DMS79 (cell line): ENCODE measurements around the gene ETS1.

Source experiments
- DNase-seq: peaks from one replicate; lab custom pipeline; 2025; lab: John Stamatoyannopoulos, UW

ETS1 gene

DNA sequence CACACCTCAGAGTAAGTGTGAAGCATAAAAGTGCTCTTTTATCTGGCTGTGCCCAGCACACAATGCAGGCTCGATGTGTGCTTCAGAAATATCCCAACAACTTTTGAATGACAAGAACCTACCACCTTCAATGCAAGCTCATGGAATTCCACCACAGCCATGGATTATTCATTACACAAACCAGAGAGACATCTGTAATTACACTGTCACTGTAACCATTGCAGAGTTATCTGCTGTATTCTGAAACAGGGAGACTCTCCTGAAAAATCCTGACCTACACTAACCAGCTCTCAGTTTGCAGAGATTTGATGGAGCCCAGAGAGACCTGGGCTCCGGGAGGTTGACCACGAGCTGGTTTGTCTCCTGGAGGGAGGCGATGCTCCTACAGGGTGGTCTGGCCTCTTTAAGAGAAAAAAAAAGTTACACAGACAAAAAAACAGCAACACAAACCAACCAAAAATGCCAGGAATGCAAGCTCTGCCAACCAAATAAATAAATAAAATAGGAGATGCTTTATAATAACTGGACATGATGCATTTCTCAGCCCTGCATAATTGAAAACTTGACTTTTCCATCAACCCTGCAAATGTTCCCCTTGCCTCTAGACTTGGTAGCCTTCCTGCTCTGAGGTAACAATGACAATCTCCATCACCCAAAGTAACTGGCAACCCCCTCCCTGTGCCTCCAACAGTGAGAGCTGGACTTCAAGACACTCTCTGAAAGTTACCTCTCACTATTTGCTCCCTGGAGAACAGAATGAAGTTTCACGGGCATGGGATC lies 69.7 kb downstream of the ETS1 start:
- no peak for DNase-seq

DNA sequence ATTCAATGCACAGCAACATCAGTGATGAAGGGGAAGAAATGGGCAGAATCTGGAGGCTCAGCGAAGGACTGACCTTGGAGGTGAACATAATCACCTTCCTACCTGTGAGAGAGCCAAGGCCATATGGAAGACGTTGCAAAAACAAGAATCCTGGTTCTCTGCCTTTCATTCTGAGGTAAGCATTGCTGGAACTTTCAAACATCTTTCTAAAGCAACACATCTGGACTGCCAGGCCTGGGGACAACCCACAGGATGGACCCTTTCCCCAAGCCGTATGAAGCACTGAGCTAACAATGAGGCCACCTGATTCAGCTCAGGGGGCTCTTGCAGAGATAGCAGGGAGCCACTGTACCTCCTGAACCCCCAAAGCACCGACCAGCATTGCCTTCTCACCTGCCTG lies 70.5 kb downstream of the ETS1 start:
- DNase-seq, result no peak

DNA sequence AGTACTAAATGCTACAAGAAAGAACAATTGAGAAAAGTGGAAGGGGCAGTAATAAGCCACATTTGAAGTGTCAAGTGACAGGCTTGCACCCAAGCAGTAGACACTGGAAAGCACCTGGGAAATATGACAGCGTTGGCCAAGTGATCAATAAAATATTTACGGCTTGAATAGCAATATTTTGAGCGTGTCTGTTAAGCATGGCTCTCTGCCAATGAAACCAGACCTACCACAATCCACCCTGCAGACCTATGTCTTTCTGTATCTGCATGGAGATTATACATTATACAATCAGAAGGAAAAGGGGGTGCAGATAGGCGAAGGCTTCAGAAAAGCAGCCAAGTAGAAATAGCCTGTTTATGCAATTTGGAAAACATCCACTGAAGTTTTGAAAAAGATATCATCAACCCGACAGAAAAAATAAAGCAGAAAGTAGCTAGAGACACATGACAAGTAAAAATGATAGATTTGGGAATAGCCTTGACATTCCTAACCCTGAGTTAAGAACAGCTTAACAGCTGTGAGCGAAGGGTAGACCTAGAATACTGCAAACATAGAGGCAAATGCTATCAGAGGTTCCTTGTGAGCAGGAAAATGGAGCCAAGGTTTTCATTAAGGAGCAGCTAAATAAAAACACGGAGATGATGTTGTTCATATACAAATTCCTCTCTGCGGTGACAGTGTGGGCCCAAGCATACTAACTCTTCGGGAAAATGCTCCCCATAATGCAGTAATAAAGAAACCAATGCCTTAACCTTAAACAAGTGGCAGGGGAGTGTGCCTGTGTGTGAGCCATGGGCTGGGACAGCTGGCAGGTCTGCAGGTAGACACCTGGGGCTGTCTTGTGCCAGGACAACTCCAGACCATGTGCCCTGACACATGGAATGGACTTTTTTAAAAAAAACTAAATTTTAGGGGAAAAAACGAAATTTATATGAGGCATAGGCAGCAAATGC lies 71.3 kb downstream of the ETS1 start:
- no peak for DNase-seq

DNA sequence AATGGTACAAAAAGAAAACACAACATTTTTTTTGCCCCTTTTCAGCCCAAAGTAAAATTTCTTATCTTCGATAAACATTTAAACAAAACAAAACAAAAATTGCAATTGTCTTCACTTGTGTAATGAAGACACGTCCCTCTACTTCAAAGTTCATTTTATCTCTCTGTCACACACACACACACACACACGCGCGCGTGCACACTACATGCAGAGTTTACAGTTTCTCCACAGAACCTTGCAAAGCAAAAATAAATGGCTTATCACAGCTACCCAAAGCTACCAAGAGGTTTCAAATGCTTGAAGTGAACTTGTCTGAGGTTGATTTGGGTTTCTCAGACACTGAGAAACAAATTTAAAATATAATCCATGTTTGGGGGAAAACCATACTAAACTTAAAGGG lies 72.3 kb downstream of the ETS1 start:
- no peak for DNase-seq

DNA sequence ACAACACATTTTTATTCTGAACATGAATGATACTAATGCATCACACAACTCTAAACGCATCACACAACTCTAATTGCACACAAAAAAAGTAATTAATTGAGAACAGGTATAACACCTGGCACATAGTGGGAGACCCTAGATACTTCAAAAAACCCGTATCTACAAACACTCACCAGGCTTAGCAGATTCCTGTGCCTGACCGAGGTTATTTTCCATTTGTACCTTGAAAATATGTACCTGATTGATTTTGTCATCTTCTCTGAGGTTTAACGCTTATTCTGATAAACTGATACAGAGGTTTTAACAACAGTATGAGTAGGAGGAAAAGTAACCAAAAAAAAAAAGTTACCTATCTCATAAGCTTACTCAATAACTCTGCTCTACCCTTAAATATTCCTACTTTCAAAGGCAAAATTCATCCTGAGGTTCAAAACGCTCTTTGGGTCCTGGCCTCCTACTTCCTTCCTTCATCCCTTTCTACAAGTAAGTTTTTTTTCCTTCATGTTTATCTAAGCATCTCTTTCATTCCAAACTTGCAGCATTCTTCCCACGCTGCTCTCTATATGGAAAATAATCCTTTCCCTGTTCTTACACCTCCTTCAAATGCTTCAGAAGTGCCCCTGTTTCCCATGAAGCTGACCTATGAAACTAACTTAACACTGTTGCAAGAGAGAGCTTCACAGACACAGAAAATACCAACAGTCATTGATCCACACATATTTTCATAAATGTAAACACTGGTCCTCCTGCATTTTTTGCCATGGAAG lies 73.3 kb downstream of the ETS1 start:
- DNase-seq, result no peak

DNA sequence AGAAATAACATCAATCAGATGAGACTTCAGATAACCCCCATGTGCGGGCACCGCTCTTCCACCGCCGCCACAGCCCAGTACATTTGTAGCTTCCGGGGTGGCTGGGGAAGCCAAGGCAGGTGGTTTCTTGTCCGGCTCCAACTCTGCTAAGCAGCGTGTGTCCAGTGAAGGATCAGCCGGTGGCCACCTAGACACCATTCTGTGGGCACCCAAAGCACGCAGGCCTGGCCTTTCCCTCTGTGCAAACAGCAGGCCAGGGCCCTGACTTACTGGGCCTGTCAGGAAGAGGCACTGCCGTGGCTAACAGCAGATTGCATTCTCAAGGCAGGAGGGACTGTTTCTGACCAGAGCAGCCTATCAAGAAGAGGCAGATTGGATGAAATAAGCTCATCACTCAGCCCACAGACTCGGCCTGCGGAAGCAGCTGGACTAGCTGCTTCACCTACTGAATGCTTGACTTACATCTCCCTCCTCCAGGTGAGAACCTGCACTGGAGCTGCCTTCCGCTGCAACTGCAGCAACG lies 74.8 kb downstream of the ETS1 start:
- DNase-seq, result no peak

DNA sequence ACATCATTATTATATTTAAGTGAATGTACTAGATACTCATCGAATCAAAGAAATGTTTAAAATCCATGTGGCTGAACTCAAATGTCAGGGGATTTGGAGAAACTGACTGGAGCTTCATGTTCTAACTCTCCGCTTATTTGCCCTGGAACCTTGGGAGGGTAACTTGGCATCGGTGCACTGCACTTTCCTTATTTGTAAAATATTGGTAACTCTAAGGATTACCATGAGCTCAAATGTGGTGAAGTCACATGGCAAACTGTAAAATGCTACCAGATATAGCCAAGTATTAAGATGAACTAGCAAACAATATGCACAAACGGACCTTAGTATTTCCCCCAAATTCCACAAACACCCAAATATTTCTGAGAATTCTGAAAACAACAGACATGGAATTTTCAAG lies 75.6 kb downstream of the ETS1 start:
- DNase-seq, result no peak

DNA sequence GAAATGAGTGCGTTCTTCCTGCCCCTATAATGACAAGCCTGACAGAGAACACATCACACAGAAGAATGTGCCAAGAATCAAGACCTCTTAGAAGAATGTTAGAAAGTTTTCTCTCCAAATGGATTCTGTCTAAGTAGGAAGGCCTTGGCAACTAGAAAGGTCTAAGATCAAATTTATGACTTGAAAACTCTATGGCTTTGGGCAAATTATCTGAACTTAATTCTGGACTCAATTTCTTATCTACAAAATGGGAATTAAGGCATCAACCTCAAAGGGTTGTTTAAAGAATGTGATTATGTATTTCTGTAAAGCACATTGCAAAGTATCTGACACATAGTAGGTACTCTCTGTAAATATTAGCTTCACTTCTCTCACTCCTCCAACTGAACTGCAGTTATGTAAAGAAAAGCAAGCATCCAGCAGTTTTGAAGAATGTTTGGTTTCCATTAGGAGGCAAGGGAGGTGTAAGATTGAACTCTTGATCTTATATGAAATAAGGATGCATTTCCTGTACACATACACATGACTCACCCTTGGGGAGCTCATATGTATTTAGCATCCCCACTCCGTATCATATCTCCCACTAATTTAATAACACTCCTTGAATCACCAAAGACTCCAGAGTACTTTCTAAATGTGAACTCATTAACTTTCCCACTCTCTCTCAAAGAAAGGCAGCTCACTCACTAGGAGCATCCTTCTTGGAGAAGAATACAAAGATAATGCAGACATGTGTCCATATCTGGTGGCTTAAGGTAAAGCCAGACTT lies 77.6 kb downstream of the ETS1 start:
- DNase-seq, result no peak

DNA sequence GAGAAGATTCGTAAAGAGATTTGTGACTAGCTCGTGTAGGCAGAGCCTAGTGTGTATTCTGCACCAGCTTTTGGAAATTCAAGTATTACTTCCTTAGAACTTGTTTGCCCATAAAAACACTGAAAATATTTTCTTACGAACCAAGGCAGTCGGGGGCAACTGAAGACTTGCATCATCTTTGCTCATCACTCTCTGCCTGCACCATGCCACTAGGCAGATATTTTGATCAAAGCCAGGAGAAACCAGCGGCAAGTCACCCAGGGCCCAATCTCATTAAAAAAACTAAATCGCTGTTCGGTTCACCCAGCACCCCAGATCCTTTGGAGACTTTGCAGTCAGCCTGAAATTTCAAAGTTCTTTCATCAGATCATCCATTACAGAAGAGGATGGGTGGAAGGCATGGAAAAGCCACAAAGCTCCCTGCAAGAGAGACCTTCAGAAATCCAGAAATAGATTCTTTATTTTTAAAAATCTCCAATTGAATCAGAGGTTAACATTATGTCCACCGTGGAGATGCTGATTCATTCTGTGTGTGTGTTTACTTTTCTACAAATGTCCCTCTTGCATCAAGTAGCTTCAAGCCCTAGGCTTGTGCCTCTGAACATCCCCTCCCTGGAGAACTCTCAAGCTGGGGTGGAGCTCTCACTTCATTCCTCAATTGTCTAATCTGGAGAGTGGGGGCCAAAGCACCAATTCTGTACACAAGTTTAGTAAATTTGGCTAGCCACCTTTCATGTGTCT lies 78.4 kb downstream of the ETS1 start:
- no peak for DNase-seq

DNA sequence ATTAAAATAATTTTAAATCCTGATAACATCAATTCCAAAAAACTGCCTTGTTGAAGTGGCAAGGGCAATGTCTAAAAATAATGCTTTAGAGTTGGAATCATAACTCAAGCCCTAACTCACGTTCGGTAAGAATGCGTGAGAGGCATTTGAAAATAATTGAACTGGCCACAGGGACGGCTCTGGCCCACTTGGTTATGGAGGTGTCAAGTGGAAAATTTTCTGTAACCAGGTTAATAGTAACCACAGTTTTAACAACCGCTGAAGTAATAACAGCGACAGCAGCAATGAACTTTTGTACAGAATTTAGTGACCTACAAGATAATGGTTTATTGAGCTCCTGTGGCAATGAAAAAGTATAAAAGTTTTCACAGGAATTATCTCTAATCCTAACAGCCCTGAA lies 79.4 kb downstream of the ETS1 start:
- no peak for DNase-seq

DNA sequence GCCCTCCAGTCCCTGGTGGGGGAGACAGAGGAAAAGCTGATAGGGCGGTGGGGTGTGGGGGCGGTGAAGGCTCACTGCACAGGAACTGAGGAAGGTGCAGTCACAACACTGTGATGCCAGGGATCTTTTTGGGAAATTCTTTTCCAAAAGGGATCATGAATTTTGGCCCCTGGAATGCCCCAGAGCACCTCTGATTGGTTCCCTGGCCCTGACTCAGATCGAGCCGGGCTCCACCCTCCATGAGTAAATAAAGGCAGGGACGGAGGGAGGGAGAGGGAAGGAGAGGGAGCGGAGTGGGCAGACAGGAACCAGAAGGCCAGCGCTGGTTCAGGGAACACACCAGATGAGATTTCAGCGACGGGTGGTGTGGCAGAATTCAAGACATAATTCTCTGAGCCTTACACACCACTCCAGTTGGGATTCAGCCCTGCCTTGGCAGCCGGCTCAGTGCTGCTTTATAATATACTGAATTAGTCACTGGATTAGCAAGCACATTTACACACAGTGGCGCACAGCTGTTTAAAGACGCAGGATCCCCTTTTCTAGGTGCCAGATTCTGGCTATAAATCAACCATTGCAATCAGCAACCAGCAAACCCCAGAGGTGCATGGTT lies 80.3 kb downstream of the ETS1 start:
- no peak for DNase-seq

DNA sequence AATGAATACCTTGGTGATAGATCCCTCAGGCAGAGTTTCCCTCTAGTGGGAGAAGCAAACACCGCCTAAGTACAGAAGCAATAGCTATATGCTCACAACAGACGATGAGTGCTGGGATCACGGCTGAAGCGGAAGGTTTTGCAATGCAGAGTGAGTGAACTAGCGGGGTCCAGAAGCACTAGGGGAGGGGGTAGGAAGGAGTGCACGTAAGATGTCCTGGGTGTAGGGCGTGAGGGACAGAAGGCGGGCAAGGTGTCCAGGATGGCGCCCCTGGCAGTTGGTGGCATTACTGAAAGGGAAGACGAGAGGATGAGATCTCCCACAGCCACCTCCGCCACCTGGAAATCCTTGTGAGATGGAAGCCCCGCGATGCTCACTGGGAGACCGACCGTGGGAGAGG lies 81.0 kb downstream of the ETS1 start:
- DNase-seq, result no peak

DNA sequence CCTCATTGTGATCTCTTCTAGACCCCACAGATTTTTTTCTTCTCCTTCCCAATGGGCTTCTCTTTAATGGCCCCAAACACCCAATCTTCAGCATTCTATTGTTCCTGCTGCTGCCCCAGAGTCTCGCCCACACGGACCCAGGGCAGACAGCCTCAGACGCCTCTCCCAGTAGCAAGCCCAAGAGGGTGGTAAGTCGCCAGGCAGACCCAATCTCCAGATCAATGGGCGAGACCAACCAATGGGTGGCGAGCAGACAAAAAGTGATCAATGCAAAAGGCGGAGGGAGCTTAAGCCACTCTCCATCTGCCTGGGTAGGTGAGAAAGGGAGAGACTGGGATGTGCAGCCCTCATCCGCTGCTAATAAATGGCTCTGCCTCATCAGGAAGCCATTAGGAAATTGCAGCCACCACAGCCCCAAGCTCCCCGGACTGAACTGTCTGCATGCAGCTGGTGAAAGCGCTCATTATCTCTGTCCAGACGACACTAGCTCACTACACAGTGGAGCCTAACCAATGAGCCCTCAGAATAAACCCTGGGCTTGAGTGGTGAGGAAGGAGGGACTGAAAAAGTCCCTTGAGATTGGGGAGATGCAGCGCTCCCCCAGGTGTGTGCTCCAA lies 81.8 kb downstream of the ETS1 start:
- DNase-seq, result no peak

DNA sequence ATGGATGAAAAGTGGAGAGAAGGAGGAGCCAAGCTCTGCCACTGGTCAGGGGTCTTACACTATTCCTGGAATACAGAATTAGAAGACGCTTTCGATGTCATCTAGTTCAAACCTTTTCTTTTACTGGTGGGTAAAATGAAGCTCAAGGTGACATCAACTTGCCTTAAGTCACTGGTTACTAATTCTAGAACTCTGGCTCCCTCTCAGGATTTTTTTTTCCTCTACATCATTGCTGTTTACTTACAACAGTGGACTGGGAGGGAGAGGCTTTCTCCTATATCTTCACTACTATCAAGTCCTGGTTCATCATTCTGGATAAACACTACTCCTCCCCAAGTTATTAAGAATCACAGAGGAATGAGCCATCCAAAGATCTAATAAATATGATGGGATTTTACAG lies 82.9 kb downstream of the ETS1 start:
- no peak for DNase-seq

DNA sequence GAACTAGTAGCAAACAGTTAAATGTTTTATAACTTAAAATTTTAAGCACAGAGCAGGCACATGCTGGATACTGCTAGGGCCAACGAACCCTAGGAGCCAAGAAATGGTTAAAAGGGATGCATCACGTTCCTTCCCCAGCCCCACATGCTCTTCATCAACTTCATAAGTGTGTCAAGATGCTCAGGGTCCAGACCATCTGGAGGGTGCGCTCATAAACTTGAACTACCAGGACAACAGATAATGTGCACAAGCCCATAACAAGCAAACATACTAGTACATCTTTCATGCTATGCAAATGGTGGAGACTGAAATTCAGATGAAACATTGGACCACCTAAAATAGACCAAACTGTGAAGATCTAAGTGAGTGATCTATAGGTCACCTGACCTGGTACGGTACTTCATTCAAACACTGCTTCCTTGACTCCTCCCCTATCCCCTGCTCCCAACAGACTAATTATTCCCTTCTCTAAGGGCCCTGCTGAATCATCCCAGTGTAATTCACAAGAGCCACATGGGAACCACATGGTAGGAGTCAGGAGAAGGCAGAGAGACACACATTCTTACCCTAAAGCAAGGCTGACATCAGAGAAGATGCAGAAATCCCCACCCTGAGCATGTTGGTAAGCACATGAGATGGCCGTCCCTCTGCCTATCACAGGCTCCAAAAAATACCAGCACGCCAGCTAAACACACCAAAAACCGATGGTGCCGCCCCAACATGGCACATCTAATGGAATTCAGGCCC lies 83.9 kb downstream of the ETS1 start:
- no peak for DNase-seq

DNA sequence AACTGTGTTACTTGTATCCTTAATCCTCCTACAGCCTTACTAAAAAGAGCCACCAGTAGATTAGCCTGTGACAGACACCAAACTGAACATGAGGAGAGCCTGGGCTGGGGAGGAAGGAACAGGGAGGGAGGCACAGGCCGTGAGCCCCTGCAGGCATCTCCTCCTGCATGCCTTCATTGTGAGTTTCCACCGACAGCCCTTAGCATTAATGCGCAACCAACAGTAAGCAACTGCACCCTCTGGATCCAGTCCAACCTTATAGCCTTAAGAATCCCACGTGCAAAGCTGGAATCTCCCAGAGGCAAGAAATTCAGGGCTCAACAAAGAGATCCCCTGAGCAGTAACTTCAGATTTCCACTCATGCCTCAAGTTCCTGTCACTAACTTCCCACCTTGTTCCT lies 84.6 kb downstream of the ETS1 start:
- DNase-seq, result no peak

DNA sequence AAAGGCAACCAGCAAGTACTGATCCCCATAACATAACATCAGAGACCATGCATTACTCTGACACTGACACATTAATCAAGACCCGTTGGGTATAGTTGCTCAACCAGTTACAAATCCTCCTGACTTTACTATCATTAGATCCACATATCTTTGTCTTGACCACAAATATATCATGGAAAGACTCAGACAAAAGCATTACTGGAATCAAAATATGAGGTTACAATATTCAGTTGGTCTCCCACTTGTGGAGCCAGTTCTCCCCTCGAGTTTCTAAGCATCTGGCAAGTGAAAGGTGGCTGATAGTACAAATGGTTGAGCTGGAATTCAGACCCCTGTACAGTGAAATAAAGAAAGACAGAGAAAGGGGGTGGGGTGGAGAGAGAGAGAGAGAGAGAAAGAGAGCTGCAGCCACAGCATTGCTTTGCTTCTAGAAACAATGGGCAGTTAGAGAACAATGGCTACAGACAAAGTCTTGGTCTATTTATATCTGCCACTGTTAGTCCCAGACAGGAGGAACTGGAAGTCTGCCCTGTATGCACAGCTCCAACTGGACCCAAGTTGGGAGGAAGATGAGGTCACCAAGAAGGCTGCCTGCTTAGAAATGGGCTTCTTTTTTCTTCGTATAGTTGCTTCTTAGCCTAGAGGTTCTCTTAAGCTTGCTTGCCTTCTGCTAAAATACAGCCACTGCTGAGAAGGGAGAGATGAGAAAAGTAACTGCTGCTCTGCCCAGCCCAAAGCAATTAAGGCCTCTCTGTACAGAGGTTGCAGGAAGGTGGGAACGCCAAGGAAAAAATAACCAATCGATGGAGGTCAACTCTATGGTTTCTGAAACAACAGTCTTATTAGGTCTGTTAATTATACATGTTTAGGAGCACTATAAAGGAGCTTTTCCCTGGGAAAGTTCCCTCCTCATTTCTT lies 85.5 kb downstream of the ETS1 start:
- DNase-seq, result no peak

DNA sequence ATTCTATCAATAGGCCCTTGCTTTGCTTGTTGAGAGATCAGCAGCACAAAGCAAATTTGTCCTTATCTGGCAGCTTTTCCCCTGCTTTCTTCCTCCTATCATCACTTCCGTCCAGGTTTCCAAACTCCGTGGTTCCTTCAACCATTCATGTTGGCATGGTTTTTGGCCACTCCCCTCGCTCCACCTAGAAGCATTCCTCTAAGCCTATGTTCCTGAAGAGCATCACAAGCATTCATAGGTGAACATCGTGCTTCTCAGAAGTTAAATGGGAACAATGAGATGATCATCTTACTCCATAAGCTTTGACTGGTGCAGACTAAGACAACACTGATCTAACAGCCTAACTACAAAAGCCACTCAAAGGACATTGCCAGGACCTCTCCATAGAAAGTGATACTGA lies 86.3 kb downstream of the ETS1 start:
- no peak for DNase-seq
